Subcutaneous adipose tissue (tissue), 4 donors: ENCODE data around the gene BIRC2. TPM values are rescaled to one million over a fixed set of nuclear protein-coding genes. Genes with fewer than 3 reads are reported as not detected.

ENCODE experiments used
- CTCF ChIP-seq: fragments of 450-650 bp; IDR thresholded peaks from one replicate; pipeline ENCODE4 v1.5.1; 2016; ENCODE audit warnings: low read depth, mild to moderate bottlenecking, control low read depth, antibody characterized with exemption, moderate library complexity
- total RNA-seq, 4 donors: library from RNA; depleted of rRNA; stranded (reverse); fragments of >200 nt; gene quantifications; one replicate each; pipeline ENCODE4 v1.1.0, GENCODE V29; 2016

BIRC2 gene
- total RNA-seq, 4 donors from 2014 or later = 41.6 to 91.8 (median 55.4) TPM

- no peak for TF ChIP-seq CTCF
These were observed 43.9 kb downstream of the BIRC2 start for GRCh38 chr11:102390667-102391465.

DNA sequence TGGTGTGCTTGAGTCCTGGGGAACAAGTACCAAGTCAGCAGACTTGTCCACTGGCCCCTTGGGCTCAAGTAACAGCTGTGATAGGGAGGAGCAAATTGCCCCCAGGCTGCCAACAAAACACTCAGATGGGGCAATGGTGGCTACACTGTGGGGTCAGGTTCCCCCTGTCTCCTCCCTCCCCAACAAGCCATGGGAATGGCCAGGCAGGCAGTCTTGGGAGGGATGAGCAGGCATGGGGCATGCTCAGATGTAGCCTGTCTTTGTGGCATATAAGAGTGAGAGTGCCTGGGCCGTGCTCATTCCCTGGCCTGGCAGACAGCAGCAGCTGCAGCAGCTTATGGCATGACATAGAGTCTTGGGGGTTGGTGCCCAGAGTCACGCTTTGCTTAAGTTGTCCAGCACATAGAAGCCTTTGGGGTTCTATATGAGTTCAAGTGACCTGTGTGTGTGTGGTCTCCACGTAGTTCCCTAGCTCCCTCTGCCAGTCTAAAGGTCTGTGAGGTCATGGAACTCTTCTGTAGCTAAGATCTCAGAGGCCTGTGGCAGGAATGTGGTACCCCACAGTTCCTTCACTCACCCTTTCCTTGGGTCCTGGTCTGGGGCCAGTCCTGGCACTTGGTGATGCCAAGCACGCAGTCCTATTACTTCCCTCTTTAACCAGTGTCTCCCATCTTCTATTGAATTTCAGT is 44.7 kb downstream of the BIRC2 start:
- TF ChIP-seq CTCF = no peak

GRCh38 chr11:102393272-102393730 is 46.3 kb downstream of the BIRC2 start:
- no peak for TF ChIP-seq CTCF

DNA sequence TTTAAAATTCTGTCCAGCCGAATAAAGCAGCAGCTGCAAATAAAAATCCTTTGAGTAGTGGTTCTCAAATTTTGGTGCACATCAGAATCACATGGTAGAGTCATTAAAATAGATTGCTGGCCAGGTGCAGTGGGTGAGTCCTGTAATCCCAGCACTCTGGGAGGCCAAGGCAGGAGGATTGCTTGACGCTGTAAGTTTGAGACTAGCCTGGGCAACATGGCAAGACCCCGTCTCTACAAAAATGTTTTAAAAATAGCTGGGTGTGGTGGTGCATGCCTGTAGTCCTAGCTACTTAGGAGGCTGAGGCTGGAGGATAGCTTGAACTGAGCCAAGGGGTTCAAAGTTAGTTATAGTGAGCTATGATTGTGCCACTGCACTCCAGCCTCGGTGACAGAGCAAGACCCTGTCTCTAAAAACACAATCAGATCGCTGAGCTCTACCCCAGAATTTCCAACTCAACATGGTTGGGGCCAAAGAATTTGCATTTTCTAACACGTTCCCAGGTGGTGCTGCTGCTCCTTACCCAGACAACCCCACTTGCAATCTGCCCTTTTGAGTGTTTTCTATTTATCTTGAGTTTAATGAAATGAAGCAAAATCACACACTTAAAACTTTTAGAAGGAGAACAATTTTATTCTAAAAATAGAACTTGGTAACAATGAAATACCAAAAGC is 48.8 kb downstream of the BIRC2 start:
- no peak for TF ChIP-seq CTCF

DNA sequence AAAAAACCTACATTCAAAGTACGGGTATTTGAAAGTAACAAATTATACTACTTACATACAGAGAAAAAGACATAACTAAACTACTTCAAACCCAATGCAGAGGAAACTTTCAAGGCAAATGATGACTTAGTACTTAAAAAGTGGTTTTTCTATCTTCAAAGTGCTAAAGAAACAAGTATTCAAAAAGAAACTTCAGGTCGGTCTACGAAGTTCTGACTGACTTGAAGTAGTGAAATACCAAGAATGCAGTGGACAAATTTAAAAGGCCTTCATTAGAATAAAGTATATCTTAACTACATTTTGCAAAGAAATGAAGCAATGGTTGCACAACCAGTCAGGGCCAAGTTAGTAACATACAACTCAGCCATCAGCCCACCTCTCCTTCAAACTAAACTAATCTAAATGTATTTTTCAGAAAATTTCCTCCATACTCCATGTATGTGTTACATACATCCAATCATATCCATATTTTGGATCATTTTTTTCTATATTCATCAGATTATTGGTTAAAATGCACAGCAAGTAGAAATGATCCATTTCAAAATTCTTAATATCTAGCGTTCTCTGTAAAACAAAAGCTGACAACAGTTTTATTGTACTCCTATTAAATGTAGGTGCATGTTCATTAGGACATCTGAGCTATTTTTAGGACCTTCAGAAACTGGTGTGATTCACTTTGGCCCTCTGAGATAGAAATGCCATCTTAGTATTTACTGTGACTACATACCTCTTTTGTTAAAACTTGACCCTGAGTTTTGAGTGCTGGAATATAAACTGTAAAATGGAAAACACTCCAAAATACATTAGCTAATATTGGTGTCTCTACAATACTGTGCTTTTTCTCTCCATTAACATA is 49.9 kb downstream of the BIRC2 start:
- no peak for TF ChIP-seq CTCF

DNA sequence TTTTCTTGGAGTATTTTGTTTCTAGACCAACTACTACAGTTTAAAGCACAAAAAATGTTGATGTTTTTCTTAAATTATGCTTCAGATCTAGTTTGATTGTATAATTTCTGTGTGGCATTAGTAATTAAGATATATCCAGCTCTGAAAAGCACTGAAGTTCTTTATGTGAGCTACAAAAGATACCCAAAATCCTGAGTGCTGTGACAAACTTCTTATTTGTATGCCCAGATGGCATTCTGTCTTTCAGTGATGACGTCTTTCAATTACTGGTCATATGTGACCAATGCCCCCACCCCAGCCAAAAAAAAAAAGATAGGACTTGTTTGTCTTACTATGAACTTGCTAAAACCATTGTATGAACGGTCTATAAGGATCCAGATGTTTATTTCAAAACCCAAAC is 51.3 kb downstream of the BIRC2 start:
- no peak for TF ChIP-seq CTCF
